Inflammatory macrophage (primary cell): ENCODE measurements around the gene PLIN1.

Source experiments
- DNase-seq, 2 donors: peaks; one replicate each; pipeline ENCODE4 v3.0.0-alpha.2; 2020 to 2022

PLIN1 gene

GRCh38 chr15:89625716-89626115 is 53.5 kb downstream of the PLIN1 start:
- no peak for DNase-seq

- DNase-seq: no peak
These were observed 56.0 kb downstream of the PLIN1 start for GRCh38 chr15:89623165-89623564.

- no peak for DNase-seq
These were observed 57.6 kb downstream of the PLIN1 start for GRCh38 chr15:89621547-89621946.

DNA sequence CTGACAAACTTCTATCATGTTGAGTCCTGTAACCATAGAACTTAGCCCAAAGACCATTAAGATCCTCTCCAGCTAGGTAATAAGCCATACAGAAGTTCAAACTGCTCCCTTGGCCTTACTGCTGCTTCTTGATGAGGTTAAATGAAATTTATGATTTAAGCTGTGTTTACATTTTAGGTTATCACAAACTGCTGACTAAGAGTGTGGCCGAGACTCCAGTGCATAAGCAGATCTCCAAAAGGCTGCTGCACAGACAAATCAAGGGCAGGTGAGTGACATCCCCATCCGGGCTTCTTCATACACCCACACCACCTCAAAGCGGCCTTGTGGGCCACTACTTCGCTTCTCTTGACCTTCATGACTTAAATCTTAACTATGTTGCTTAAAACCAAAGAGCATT is 62.9 kb downstream of the PLIN1 start:
- no peak for DNase-seq

DNA sequence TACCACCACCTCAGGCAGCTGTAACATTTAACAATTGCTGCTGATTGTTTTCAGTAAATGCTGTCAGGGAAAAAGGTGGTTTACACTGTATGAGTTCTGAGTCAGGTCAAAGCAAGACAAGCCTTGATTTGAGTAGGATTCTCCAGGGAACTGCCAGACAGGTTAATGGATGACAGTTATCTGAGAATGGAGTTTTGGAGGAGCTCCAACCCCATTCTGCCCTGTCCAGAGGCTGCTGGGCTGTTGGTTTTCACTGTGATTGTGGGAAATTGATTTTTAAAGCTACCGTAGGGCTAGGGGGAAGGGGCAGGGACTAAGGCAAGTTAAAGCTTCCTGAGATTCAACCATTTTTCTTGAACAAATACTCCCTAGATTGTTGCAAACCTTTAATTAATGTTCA is 64.0 kb downstream of the PLIN1 start:
- DNase-seq: no peak
